ENCODE measurements around the gene STIL.

The STIL gene

GRCh38 chr1:47219001-47219400, 94.9 kb downstream of the STIL start:
- Histone ChIP-seq H3K36me3 (ENCODE audit: low read depth) (no peaks in the 10 kb centered on the region), H3K4me1 (ENCODE audit: insufficient read depth, poor library complexity, severe bottlenecking) (no peaks in the 10 kb centered on the region), H3K27ac (ENCODE audit: poor library complexity, severe bottlenecking) (no peak overlapping the region), H3K27me3 (ENCODE audit: insufficient read depth, poor library complexity, severe bottlenecking) (peaks cover 18% of the 10 kb centered on the region), H3K4me3 (ENCODE audit: severe bottlenecking) (no peak overlapping the region), H3K9me3 (ENCODE audit: severe bottlenecking) (no peaks in the 10 kb centered on the region)
- DNase-seq (ENCODE audit: low spot score) (no peak), ATAC-seq (ENCODE audit: low read depth) (no peak)
- TF ChIP-seq CTCF (IDR thresholded peaks at IDR 0.05; ENCODE audit: poor library complexity, severe bottlenecking) = no peak

GRCh38 chr1:47216278-47217059, 97.5 kb downstream of the STIL start:
- DNase-seq (ENCODE audit: low spot score) = no peak
- H3K4me3 ChIP-seq (ENCODE audit: severe bottlenecking) = no peak overlapping the region
- no peak for TF ChIP-seq CTCF (IDR thresholded peaks at IDR 0.05; ENCODE audit: poor library complexity, severe bottlenecking)

GRCh38 chr1:47215713-47216112, 98.2 kb downstream of the STIL start:
- no peaks in the 10 kb centered on the region for H3K4me1 ChIP-seq (ENCODE audit: insufficient read depth, poor library complexity, severe bottlenecking)
- TF ChIP-seq CTCF (IDR thresholded peaks at IDR 0.05; ENCODE audit: poor library complexity, severe bottlenecking) = no peak
- no peaks in the 10 kb centered on the region for H3K9me3 ChIP-seq (ENCODE audit: severe bottlenecking)
- H3K27me3 ChIP-seq (ENCODE audit: insufficient read depth, poor library complexity, severe bottlenecking) = no peaks in the 10 kb centered on the region
- H3K4me3 ChIP-seq (ENCODE audit: severe bottlenecking) = no peak overlapping the region
- H3K36me3 ChIP-seq (ENCODE audit: low read depth) = no peaks in the 10 kb centered on the region
- no peak overlapping the region for H3K27ac ChIP-seq (ENCODE audit: poor library complexity, severe bottlenecking)
- no peak for ATAC-seq (ENCODE audit: low read depth)
- no peak for DNase-seq (ENCODE audit: low spot score)

More at GRCh38 chr1:47216278-47217059, 97.5 kb downstream of the STIL start:
- H3K27me3 ChIP-seq (ENCODE audit: insufficient read depth, poor library complexity, severe bottlenecking) = no peaks in the 10 kb centered on the region
- no peaks in the 10 kb centered on the region for H3K9me3 ChIP-seq (ENCODE audit: severe bottlenecking)
- no peaks in the 10 kb centered on the region for H3K4me1 ChIP-seq (ENCODE audit: insufficient read depth, poor library complexity, severe bottlenecking)
- ATAC-seq (ENCODE audit: low read depth) = no peak
- H3K27ac ChIP-seq (ENCODE audit: poor library complexity, severe bottlenecking) = no peak overlapping the region
- H3K36me3 ChIP-seq (ENCODE audit: low read depth) = no peaks in the 10 kb centered on the region

- Histone ChIP-seq H3K4me1 (ENCODE audit: insufficient read depth, poor library complexity, severe bottlenecking) (no peaks in the 10 kb centered on the region), H3K4me3 (ENCODE audit: severe bottlenecking) (no peak overlapping the region), H3K27ac (ENCODE audit: poor library complexity, severe bottlenecking) (no peak overlapping the region), H3K27me3 (ENCODE audit: insufficient read depth, poor library complexity, severe bottlenecking) (no peaks in the 10 kb centered on the region), H3K36me3 (ENCODE audit: low read depth) (no peaks in the 10 kb centered on the region), H3K9me3 (ENCODE audit: severe bottlenecking) (no peaks in the 10 kb centered on the region)
- DNase-seq (ENCODE audit: low spot score) (no peak), ATAC-seq (ENCODE audit: low read depth) (no peak)
- TF ChIP-seq CTCF (IDR thresholded peaks at IDR 0.05; ENCODE audit: poor library complexity, severe bottlenecking) = no peak
Measured at GRCh38 chr1:47214549-47214948, 99.4 kb downstream of the STIL start.
